HUES48 (cell line): ENCODE results near the gene FXYD5.

Experiments used
- H3K27ac ChIP-seq: one replicate; pipeline ENCODE4 v1.7.0; 2013; ENCODE audit warnings: low read depth, low read length, inconsistent platforms
- H3K27me3 ChIP-seq: 2 replicates; pipeline ENCODE4 v1.6.1; 2013; ENCODE audit warnings: mild to moderate bottlenecking, low read length; ENCODE audit not compliant: control insufficient read depth, insufficient read depth
- H3K36me3 ChIP-seq: 2 replicates; pipeline ENCODE4 v1.6.1; 2013; ENCODE audit warnings: low read length; ENCODE audit not compliant: control insufficient read depth, insufficient read depth
- H3K4me1 ChIP-seq: 2 replicates; pipeline ENCODE4 v1.6.1; 2013; ENCODE audit warnings: mild to moderate bottlenecking, low read length; ENCODE audit not compliant: control insufficient read depth, insufficient read depth
- H3K4me3 ChIP-seq: 2 replicates; pipeline ENCODE4 v1.5.1; 2013; ENCODE audit warnings: mild to moderate bottlenecking, low read depth, low read length
- H3K9ac ChIP-seq: 2 replicates; pipeline ENCODE4 v1.6.1; 2013; ENCODE audit warnings: mild to moderate bottlenecking, low read depth, low read length, moderate library complexity
- H3K9me3 ChIP-seq: 2 replicates; pipeline ENCODE4 v1.6.1; 2013; ENCODE audit warnings: low read length; ENCODE audit not compliant: control insufficient read depth, insufficient read depth

The FXYD5 gene

GRCh38 chr19:35161434-35161743, 6.9 kb downstream of the FXYD5 start:
- no peak overlapping the region for H3K9ac ChIP-seq
- H3K36me3 ChIP-seq = peaks cover 87% of the 10 kb centered on the region
- no peaks in the 10 kb centered on the region for H3K4me1 ChIP-seq
- no peak overlapping the region for H3K27ac ChIP-seq
- no peaks in the 10 kb centered on the region for H3K27me3 ChIP-seq
- no peak overlapping the region for H3K4me3 ChIP-seq
- H3K9me3 ChIP-seq = 0 out of 2 replicates have a peak, but pooled peaks cover under 1% of the 10 kb centered on the region

GRCh38 chr19:35162471-35163326, 8.2 kb downstream of the FXYD5 start:
- Histone ChIP-seq H3K4me3 (no peak overlapping the region), H3K27ac (no peak overlapping the region), H3K27me3 (no peaks in the 10 kb centered on the region), H3K9ac (no peak overlapping the region), H3K4me1 (no peaks in the 10 kb centered on the region), H3K9me3 (0 out of 2 replicates have a peak, but pooled peaks cover 4% of the 10 kb centered on the region), H3K36me3 (peaks cover 92% of the 10 kb centered on the region)

DNA sequence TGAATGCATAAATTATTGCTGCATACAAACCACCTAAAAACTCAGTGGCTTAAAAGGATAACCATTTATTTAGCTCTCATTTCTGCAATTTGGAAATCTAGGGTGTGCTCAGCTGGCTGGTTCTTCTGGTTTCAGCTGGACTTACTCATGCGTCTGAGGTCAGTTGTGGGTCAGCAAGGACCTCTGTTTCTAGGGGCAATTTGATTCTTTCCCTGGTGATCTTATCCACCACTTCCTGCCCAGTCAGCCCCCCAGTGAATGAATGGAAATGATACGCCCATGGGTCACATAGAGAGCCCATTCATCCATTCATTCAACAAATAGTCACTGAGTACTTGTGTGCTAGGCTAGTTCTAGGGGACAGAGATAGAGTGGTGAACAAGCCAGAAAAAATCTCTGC, 9.9 kb downstream of the FXYD5 start:
- H3K9me3 ChIP-seq = 0 out of 2 replicates have a peak, but pooled peaks cover 4% of the 10 kb centered on the region
- H3K9ac ChIP-seq = no peak overlapping the region
- no peak overlapping the region for H3K27ac ChIP-seq
- no peak overlapping the region for H3K4me3 ChIP-seq
- peaks cover 83% of the 10 kb centered on the region for H3K36me3 ChIP-seq
- H3K27me3 ChIP-seq = no peaks in the 10 kb centered on the region
- H3K4me1 ChIP-seq = no peaks in the 10 kb centered on the region

DNA sequence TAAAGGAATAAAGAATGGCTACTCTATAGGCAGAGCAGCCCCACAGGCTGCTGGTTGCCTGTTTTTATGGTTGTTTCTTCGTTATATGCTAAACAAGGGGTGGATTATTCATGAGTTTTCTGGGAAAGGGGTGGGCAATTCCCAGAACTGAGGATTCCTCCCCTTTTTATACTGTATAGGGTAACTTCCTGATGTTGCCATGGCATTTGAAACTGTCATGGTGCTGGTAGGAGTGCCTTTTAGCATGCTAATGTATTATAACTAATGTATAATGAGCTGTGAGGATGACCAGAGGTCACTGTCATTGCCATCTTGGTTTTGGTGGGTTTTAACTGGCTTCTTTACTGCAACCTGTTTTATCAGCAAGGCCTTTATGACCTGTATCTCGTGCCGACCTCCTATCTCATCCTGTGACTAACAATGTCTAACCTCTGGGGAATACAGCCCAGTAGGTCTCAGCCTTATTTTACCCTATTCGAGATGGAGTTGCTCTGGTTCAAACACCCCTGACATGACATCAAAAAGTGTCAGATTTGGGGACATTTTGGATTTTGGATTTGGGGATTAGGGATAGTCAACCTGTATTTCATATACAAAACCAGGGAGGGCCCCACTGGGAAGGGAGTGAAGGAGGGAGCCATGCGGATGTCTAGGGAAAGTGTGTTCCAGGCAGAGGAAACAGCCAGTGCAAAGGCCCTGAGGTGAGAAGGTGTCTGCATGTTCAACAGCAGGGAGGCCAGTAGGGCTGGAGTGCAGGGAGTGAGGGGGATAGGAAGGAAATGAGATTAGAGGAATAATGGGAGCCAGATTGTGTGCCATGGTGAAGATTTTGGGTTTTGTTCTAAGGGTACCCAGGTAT, 10.9 kb downstream of the FXYD5 start:
- H3K4me1 ChIP-seq = no peaks in the 10 kb centered on the region
- no peak overlapping the region for H3K9ac ChIP-seq
- no peaks in the 10 kb centered on the region for H3K27me3 ChIP-seq
- peaks cover 79% of the 10 kb centered on the region for H3K36me3 ChIP-seq
- H3K9me3 ChIP-seq = 0 out of 2 replicates have a peak, but pooled peaks cover 4% of the 10 kb centered on the region
- no peak overlapping the region for H3K27ac ChIP-seq
- H3K4me3 ChIP-seq = no peak overlapping the region

DNA sequence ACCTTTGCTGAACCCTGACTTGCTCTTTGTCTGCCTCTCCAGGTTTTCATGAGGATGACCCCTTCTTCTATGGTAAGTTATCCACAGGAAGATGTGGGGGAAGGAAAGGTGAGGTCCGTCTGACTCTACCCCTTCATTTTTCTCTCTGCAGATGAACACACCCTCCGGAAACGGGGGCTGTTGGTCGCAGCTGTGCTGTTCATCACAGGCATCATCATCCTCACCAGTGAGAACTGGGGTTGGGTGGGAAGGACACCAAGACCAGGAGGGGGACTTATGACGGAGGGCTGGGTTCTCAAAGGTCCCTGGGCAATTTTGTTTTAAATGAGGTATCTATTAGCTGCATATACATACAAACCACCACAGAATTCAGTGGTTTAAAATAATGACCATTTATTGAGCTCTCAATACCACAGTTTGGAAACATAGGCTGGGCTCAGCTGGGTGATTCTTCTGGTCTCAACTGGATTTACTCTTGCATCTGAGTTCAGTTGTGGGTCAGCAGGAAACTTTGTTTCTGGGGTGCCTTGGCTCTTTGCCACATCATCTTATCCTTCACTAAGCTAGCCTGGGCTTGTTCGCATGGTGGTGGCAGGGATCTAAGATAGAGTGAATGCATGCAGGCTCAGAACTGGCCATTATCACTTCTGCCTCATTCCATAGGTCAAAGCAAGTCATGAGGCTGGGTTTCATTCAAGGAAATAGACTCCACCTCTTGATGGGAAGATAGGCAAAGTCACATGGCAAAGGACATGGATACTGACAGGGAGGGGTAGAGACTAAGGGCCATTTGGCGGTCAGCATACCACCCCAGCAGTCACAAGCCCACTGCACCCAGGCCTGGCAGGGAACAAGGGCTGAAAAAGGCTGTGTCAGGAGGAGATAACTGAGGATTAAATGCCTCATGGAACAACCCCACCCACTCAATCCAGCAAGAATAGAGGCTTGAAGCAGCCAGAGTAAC, 11.8 kb downstream of the FXYD5 start:
- no peak overlapping the region for H3K9ac ChIP-seq
- no peak overlapping the region for H3K27ac ChIP-seq
- no peaks in the 10 kb centered on the region for H3K27me3 ChIP-seq
- 0 out of 2 replicates have a peak, but pooled peaks cover 4% of the 10 kb centered on the region for H3K9me3 ChIP-seq
- H3K4me1 ChIP-seq = no peaks in the 10 kb centered on the region
- H3K4me3 ChIP-seq = no peak overlapping the region
- H3K36me3 ChIP-seq = peaks cover 74% of the 10 kb centered on the region

- H3K27ac ChIP-seq = no peak overlapping the region
- H3K4me3 ChIP-seq = no peak overlapping the region
- H3K36me3 ChIP-seq = peaks cover 63% of the 10 kb centered on the region
- H3K27me3 ChIP-seq = no peaks in the 10 kb centered on the region
- no peak overlapping the region for H3K9ac ChIP-seq
- H3K9me3 ChIP-seq = 0 out of 2 replicates have a peak, but pooled peaks cover 4% of the 10 kb centered on the region
- H3K4me1 ChIP-seq = no peaks in the 10 kb centered on the region
Measured at GRCh38 chr19:35167251-35168119, 12.9 kb downstream of the FXYD5 start.

DNA sequence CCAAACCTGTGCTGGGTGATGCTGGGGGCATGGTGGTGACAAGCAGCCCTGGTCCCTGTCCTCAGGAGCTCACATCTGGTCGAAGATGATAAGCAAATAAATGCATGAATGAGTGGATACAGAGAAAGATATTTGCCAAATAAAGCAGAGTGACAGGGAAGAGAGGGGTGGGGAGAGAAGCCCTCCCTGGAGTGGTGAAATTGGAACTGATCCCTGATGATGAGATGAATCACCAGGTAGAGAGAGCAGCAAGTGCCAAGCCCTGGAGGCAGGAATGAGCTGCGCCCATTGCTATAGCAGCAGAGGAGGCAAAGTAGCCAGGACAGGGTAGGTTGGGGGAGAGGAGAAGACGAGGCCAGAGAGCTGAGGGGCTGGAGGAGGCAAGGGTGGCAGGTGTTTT, 13.7 kb downstream of the FXYD5 start:
- peaks cover 57% of the 10 kb centered on the region for H3K36me3 ChIP-seq

GRCh38 chr19:35169221-35169995, 14.9 kb downstream of the FXYD5 start:
- H3K4me3 ChIP-seq = no peak overlapping the region
- H3K9me3 ChIP-seq = 0 out of 2 replicates have a peak, but pooled peaks cover 4% of the 10 kb centered on the region
- H3K4me1 ChIP-seq = no peaks in the 10 kb centered on the region
- no peaks in the 10 kb centered on the region for H3K27me3 ChIP-seq
- no peak overlapping the region for H3K27ac ChIP-seq
- H3K36me3 ChIP-seq = peaks cover 48% of the 10 kb centered on the region
- no peak overlapping the region for H3K9ac ChIP-seq

More for the DNA sequence above, 13.7 kb downstream of the FXYD5 start:
- no peak overlapping the region for H3K4me3 ChIP-seq
- 0 out of 2 replicates have a peak, but pooled peaks cover 4% of the 10 kb centered on the region for H3K9me3 ChIP-seq
- H3K9ac ChIP-seq = no peak overlapping the region
- H3K27me3 ChIP-seq = no peaks in the 10 kb centered on the region
- no peak overlapping the region for H3K27ac ChIP-seq
- H3K4me1 ChIP-seq = no peaks in the 10 kb centered on the region

DNA sequence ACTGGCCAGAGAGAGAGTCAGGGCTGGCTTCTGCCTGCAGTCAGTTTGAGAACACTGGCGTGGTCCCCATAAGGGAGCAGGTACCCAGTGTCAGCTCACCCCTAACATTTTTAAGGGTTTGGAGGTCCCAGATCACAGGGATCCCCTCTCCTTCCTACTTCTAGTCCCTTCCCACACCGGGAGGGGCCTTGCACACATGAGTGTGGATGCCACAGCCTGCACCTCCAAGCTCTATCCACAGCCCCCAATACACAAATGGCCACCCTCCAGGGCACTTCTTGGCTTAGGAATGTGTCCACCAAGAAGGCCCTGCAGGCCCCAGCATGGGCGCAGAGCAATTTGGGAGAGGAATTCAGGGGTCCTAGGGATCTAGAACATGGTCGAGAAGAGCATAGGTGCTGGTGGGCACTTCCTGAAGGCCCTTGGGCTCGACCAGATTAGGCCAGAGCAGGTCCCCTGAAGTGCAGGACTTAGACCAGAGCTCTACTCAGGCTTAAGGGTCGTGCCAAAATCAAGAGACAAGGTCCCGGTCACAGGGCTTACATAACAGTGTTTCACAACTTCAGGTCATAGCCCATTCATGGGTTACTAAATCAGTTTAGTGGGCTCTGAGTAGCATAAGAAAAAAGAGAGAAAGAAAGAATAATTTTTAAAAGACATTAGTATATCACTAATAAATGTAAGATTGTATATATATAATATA, 16.0 kb downstream of the FXYD5 start:
- Histone ChIP-seq H3K9me3 (0 out of 2 replicates have a peak, but pooled peaks cover 4% of the 10 kb centered on the region), H3K9ac (no peak overlapping the region), H3K36me3 (peaks cover 37% of the 10 kb centered on the region), H3K4me3 (no peak overlapping the region), H3K4me1 (no peaks in the 10 kb centered on the region), H3K27ac (no peak overlapping the region), H3K27me3 (no peaks in the 10 kb centered on the region)
